DND-41 (cell line): ENCODE measurements around the gene PWWP2B.
A peak's percentile ranks its signal among the peaks of the same experiment; 100 is the strongest.

Experiments
- ATAC-seq: fragments of 200-7000 bp; cut with Tn5 transposase; 3 replicates; pipeline ENCODE4 v1.9.1; 2021; ENCODE audit warnings: low read depth; ENCODE audit not compliant: insufficient read depth
- DNase-seq: peaks from one replicate; pipeline ENCODE4 v3.0.0-alpha.2; 2020
- H2AFZ ChIP-seq: 2 replicates; pipeline ENCODE4 v1.6.0; 2012; ENCODE audit warnings: low read depth, low read length
- H3K27ac ChIP-seq: 2 replicates; pipeline ENCODE4 v1.5.1; 2012; ENCODE audit warnings: low read length, inconsistent platforms
- H3K27me3 ChIP-seq: fragments of 200-600 bp; sonication (generic); 2 replicates; pipeline ENCODE4 v1.6.0; 2012; ENCODE audit warnings: low read length, mild to moderate bottlenecking, inconsistent platforms; ENCODE audit not compliant: insufficient read depth, poor library complexity
- H3K36me3 ChIP-seq: 2 replicates; pipeline ENCODE4 v1.5.1; 2012; ENCODE audit warnings: low read length, inconsistent platforms; ENCODE audit not compliant: insufficient read depth
- H3K4me1 ChIP-seq: 2 replicates; pipeline ENCODE4 v1.5.1; 2012; ENCODE audit warnings: mild to moderate bottlenecking, low read length; ENCODE audit not compliant: insufficient read depth
- H3K4me2 ChIP-seq: 2 replicates; pipeline ENCODE4 v1.6.0; 2012; ENCODE audit warnings: mild to moderate bottlenecking, moderate library complexity, low read length, inconsistent platforms; ENCODE audit not compliant: insufficient read depth
- H3K4me3 ChIP-seq, 2 experiments: fragments of 200-600 bp in 1 of 2; shearing (Covaris generic) in 1 of 2; 2 replicates each; pipeline ENCODE4 v1.5.1; 2012 to 2016; ENCODE audit warnings: inconsistent platforms in 2 of 2, low read length in 2 of 2, mild to moderate bottlenecking in 2 of 2, low read depth in 1 of 2, moderate library complexity in 1 of 2
- H3K79me2 ChIP-seq: 2 replicates; pipeline ENCODE4 v1.6.0; 2012; ENCODE audit warnings: low read length, inconsistent platforms; ENCODE audit not compliant: insufficient read depth
- H3K9ac ChIP-seq: 2 replicates; pipeline ENCODE4 v1.6.0; 2012; ENCODE audit warnings: low read depth, mild to moderate bottlenecking, inconsistent platforms, low read length, moderate library complexity
- H3K9me3 ChIP-seq: 2 replicates; pipeline ENCODE4 v1.5.1; 2012; ENCODE audit warnings: low read length, moderate library complexity, mild to moderate bottlenecking, inconsistent platforms; ENCODE audit not compliant: insufficient read depth, severe bottlenecking
- H4K20me1 ChIP-seq: 2 replicates; pipeline ENCODE4 v1.6.0; 2012; ENCODE audit warnings: low read length; ENCODE audit not compliant: insufficient read depth
- CTCF ChIP-seq: IDR thresholded peaks from 2 replicates; pipeline ENCODE4 v1.5.1; 2012; ENCODE audit warnings: borderline replicate concordance, low read length, moderate library complexity, mild to moderate bottlenecking; ENCODE audit not compliant: poor library complexity, severe bottlenecking; ENCODE audit errors: extremely low read depth
- EZH2 ChIP-seq: IDR thresholded peaks from 3 replicates; pipeline ENCODE4 v1.6.1; 2012; ENCODE audit warnings: borderline replicate concordance, low read depth, mild to moderate bottlenecking, moderate library complexity, low read length, inconsistent platforms; ENCODE audit not compliant: severe bottlenecking

The PWWP2B gene

GRCh38 chr10:132452216-132452650, 55.2 kb downstream of the PWWP2B start:
- H3K4me3 ChIP-seq = no peak overlapping the region
- no peaks in the 10 kb centered on the region for H3K79me2 ChIP-seq
- H3K27ac ChIP-seq = no peak overlapping the region
- H4K20me1 ChIP-seq = peaks cover 4% of the 10 kb centered on the region
- TF ChIP-seq EZH2 = no peak
- TF ChIP-seq CTCF = peak; percentile 8
- no peaks in the 10 kb centered on the region for H3K36me3 ChIP-seq
- no peaks in the 10 kb centered on the region for H3K27me3 ChIP-seq
- DNase-seq (no peak), ATAC-seq (no peak)
- H3K4me2 ChIP-seq = no peak overlapping the region; the same call in 1 of the 2 replicates
- H3K9me3 ChIP-seq = no peaks in the 10 kb centered on the region
- H3K9ac ChIP-seq = no peak overlapping the region
- peaks cover 25% of the 10 kb centered on the region for H3K4me1 ChIP-seq
- no peak overlapping the region for H2AFZ ChIP-seq

GRCh38 chr10:132452651-132453469, 55.9 kb downstream of the PWWP2B start:
- H3K9ac ChIP-seq = peak overlapping the region; percentile 37
- TF ChIP-seq CTCF (peak; percentile 94), EZH2 (no peak)
- H2AFZ ChIP-seq = peak overlapping the region; percentile 51
- H3K27ac ChIP-seq = peak overlapping the region; percentile 48; the same call in 1 of the 2 replicates
- H3K27me3 ChIP-seq = no peaks in the 10 kb centered on the region
- ATAC-seq = peak; percentile 85
- no peaks in the 10 kb centered on the region for H3K9me3 ChIP-seq
- no peaks in the 10 kb centered on the region for H3K36me3 ChIP-seq
- DNase-seq = peak; percentile 85
- peaks cover 19% of the 10 kb centered on the region for H3K4me1 ChIP-seq
- peak overlapping the region in 1 of 2 experiments; percentile 43; a peak in 2 of 4 replicates for H3K4me3 ChIP-seq
- H4K20me1 ChIP-seq = peaks cover 11% of the 10 kb centered on the region
- peak overlapping the region; percentile 63 for H3K4me2 ChIP-seq
- no peaks in the 10 kb centered on the region for H3K79me2 ChIP-seq

GRCh38 chr10:132453470-132453861, 56.5 kb downstream of the PWWP2B start:
- Histone ChIP-seq H3K4me1 (peaks cover 14% of the 10 kb centered on the region), H3K36me3 (no peaks in the 10 kb centered on the region), H3K27ac (no peak overlapping the region), H3K9ac (peak overlapping the region; percentile 37), H3K9me3 (no peaks in the 10 kb centered on the region), H3K27me3 (no peaks in the 10 kb centered on the region), H3K79me2 (no peaks in the 10 kb centered on the region), H3K4me3 (peak overlapping the region in 1 of 2 experiments; percentile 31; a peak in 2 of 4 replicates), H2AFZ (peak overlapping the region; percentile 48; the same call in 1 of the 2 replicates), H4K20me1 (peaks cover 16% of the 10 kb centered on the region), H3K4me2 (peak overlapping the region; percentile 63)
- TF ChIP-seq EZH2 = no peak
- TF ChIP-seq CTCF = no peak
- DNase-seq = no peak
- no peak; the same call in 2 of the 3 replicates for ATAC-seq
